Neural progenitor cell (in vitro differentiated cells): ENCODE results near the gene NTF3.

Source experiments
- EZH2 ChIP-seq: fragments of 200-600 bp; sonication (generic); IDR thresholded peaks from 2 replicates; pipeline ENCODE4 v1.6.1; 2017; ENCODE audit warnings: antibody characterized with exemption, mild to moderate bottlenecking, moderate library complexity
- TF ChIP-seq, protein P1 (sequence below): fragments of 200-600 bp; sonication (generic); IDR thresholded peaks from 2 replicates; pipeline ENCODE4 v1.5.1; 2017; ENCODE audit warnings: antibody characterized with exemption, mild to moderate bottlenecking

GRCh38 chr12:5512601-5512970, 80.7 kb downstream of the NTF3 start:
- no peak for TF ChIP-seq EZH2
- TF ChIP-seq, protein P1, sequence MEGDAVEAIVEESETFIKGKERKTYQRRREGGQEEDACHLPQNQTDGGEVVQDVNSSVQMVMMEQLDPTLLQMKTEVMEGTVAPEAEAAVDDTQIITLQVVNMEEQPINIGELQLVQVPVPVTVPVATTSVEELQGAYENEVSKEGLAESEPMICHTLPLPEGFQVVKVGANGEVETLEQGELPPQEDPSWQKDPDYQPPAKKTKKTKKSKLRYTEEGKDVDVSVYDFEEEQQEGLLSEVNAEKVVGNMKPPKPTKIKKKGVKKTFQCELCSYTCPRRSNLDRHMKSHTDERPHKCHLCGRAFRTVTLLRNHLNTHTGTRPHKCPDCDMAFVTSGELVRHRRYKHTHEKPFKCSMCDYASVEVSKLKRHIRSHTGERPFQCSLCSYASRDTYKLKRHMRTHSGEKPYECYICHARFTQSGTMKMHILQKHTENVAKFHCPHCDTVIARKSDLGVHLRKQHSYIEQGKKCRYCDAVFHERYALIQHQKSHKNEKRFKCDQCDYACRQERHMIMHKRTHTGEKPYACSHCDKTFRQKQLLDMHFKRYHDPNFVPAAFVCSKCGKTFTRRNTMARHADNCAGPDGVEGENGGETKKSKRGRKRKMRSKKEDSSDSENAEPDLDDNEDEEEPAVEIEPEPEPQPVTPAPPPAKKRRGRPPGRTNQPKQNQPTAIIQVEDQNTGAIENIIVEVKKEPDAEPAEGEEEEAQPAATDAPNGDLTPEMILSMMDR = no peak
